ENCODE measurements around the gene ZMAT3. TPM values are rescaled to one million over a fixed set of nuclear protein-coding genes. Genes with fewer than 3 reads are reported as not detected.
"Not testable (repeated sequence)": the region's sequence is repeated elsewhere in the genome, so short reads cannot be mapped to it uniquely, and the experiment has no call there.

Gene ZMAT3
- total and polyA plus RNA-seq, 4 experiments from 2014 or later: 13.7 to 20.5 (median 19.3) TPM

DNA sequence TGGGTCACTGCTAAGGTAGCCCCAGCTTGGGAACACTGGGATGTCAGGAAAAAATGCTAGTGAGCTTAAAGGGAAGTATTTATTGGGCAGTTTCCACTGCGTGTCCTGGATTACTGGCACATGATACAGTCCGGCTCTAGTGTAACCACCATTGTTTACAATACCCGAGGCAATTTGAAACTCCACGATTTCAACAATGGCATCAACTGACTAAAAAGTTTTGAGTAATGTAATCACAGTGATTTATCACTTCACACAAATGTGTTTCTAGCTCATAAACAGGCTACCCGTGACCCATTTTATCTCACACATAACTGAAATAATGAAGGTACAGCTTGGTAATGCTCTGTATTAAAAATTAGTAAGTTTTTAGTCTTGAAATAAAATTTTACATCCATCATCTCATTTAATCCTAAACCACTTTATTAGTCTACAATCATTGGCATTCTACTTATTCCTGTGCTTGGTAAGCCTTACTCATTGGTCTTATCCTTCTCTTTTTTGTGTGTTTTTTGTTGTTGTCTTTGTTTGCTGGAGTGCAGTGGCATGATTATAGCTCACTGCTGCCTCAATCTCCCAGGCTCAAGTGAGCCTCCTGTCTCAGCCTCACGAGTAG, 7.6 kb downstream of the ZMAT3 start:
- Histone ChIP-seq H3K4me1 (ENCODE audit: insufficient read depth, low read length) (peaks cover 13% of the 10 kb centered on the region), H3K9me3 (ENCODE audit: control insufficient read depth in 1 of 2, low read length in 2 of 2) (no peaks in the 10 kb centered on the region), H3K4me3 (ENCODE audit: low read length in 2 of 2) (no peak overlapping the region), H3K27ac (ENCODE audit: low read depth, low read length) (no peak overlapping the region), H3K27me3 (ENCODE audit: insufficient read depth, low read length) (no peaks in the 10 kb centered on the region), H3K36me3 (ENCODE audit: insufficient read depth, low read length) (peaks cover 5% of the 10 kb centered on the region)
- DNase-seq: no peak
- H3K36me3 Mint-ChIP-seq: peaks cover 37 to 48% of the 10 kb centered on the region in 2 donors
- peak overlapping the region in 2 of 7 donors; percentile 1 to 7 for H3K27ac Mint-ChIP-seq
- no peaks in the 10 kb centered on the region for H3K9me3 Mint-ChIP-seq
- CTCF ChIA-PET (ENCODE audit: partially characterized antibody): interaction anchor here (1.1 to 1.7 kb wide), 5 partner anchors 10 to 258 kb away, joined by 3 to 5 read pairs (median 3); no protein-coding TSS in a partner anchor
- no peaks in the 10 kb centered on the region for H3K27me3 Mint-ChIP-seq
- POLR2A ChIA-PET (ENCODE audit: partially characterized antibody): interaction anchor here (0.7 kb wide), 1 partner anchor 43 kb away, joined by 3 read pairs; no protein-coding TSS in a partner anchor
- H3K4me1 Mint-ChIP-seq: peaks cover 29 to 49% (median 37%) of the 10 kb centered on the region in 4 donors
- intact Hi-C loops (cut with micrococcal nuclease): no loop called here
- no peak overlapping the region for H3K4me3 Mint-ChIP-seq

DNA sequence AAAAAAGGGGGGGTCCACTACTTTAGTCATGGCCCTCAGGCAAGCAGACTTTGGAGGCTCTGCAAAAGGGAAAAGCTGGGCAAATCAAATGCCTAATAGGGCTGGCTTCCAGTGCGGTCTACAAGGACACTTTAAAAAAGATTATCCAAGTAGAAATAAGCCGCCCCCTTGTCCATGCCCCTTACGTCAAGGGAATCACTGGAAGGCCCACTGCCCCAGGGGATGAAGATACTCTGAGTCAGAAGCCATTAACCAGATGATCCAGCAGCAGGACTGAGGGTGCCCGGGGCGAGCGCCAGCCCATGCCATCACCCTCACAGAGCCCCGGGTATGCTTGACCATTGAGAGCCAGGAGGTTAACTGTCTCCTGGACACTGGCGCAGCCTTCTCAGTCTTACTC, 15.3 kb downstream of the ZMAT3 start:
- H3K4me3 ChIP-seq (ENCODE audit: low read length in 2 of 2): no peak overlapping the region
- no peaks in the 10 kb centered on the region for H3K27me3 Mint-ChIP-seq
- ChIA-PET POLR2A (ENCODE audit: partially characterized antibody) (no interaction called here), CTCF (ENCODE audit: partially characterized antibody) (no interaction called here)
- H3K27ac Mint-ChIP-seq: peak overlapping the region in 1 of 7 donors; percentile 75
- peaks cover 0 to 5% (median 0%) of the 10 kb centered on the region in 8 donors for H3K9me3 Mint-ChIP-seq
- no peak overlapping the region for H3K4me3 Mint-ChIP-seq
- H3K27ac ChIP-seq (ENCODE audit: low read depth, low read length): no peak overlapping the region
- peaks cover 21 to 36% (median 24%) of the 10 kb centered on the region in 4 donors for H3K4me1 Mint-ChIP-seq
- H3K27me3 ChIP-seq (ENCODE audit: insufficient read depth, low read length): no peaks in the 10 kb centered on the region
- no peaks in the 10 kb centered on the region for H3K36me3 ChIP-seq (ENCODE audit: insufficient read depth, low read length)
- no peaks in the 10 kb centered on the region for H3K4me1 ChIP-seq (ENCODE audit: insufficient read depth, low read length)
- H3K9me3 ChIP-seq (ENCODE audit: control insufficient read depth in 1 of 2, low read length in 2 of 2): no peaks in the 10 kb centered on the region
- H3K36me3 Mint-ChIP-seq: peaks cover 34 to 35% of the 10 kb centered on the region in 2 donors
- no peak for DNase-seq
- intact Hi-C loops (cut with micrococcal nuclease): no loop called here

DNA sequence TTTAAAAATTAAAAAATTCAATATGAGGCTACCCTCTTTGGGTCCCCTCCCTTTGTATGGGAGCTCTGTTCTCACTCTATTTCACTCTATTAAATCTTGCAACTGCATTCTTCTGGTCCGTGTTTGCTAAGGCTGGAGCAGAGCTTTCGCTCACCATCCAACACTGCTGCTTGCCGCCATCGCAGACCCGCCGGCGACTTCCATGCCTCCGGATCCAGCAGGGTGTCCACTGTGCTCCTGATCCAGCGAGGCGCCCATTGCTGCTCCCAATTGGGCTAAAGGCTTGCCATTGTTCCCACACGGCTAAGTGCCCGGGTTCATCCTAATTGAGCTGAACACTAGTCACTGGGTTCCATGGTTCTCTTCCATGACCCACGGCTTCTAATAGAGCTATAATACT, 17.0 kb downstream of the ZMAT3 start:
- CTCF ChIA-PET (ENCODE audit: partially characterized antibody); H3K27me3 ChIP-seq (ENCODE audit: insufficient read depth, low read length); H3K27ac Mint-ChIP-seq; H3K4me1 ChIP-seq (ENCODE audit: insufficient read depth, low read length); H3K9me3 ChIP-seq (ENCODE audit: control insufficient read depth in 1 of 2, low read length in 2 of 2); H3K4me3 ChIP-seq (ENCODE audit: low read length in 2 of 2); H3K27me3 Mint-ChIP-seq; H3K27ac ChIP-seq (ENCODE audit: low read depth, low read length); H3K36me3 ChIP-seq (ENCODE audit: insufficient read depth, low read length); H3K4me3 Mint-ChIP-seq; DNase-seq; intact Hi-C loops (cut with micrococcal nuclease); H3K9me3 Mint-ChIP-seq: not testable (repeated sequence)
- Mint-ChIP-seq H3K4me1 (peaks cover 21 to 42% (median 24%) of the 10 kb centered on the region in 4 donors), H3K36me3 (peaks cover 26 to 32% of the 10 kb centered on the region in 2 donors)
- POLR2A ChIA-PET (ENCODE audit: partially characterized antibody): interaction anchor here (1.7 kb wide), 1 partner anchor 17 kb away, joined by 7 read pairs; no protein-coding TSS in a partner anchor

DNA sequence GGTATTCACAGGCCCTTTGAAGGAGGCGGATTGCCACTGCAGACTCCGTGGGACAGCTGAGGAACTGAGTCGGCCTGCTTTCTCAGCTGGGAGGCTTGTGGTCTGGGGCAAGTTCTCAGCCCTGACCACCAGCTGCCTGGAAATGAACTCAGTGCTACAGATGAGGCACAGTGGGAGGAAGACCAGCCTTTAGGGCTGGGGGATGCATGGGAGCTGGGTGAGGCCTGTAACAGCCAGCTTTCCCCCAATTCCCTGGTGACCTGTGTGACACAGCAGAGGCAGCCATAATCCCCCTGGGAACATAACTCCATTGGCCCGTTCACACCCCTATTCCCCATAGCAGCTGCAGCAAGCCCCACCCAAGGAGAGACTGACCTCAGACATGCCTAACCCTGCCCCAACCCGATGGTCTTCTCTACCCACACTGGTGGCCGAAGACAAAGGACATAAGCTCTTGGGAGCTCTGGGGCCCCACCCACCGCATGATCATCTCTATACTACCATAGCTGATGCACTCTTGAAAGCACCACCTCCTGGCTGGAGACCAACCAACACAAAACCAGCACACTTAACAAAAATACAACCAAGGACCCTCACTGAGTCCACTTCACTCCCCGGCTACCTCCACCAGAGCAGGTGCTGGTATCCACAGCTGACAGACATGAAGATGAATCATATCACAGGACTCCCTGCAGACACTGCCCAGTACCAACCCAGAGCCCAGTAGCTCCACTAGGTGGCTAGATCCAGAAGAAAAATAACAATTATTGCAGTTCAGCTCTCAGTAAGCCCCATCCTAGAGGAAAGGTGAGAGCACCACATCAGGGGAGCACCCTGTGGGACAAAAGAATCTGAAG, 24.9 kb downstream of the ZMAT3 start:
- Mint-ChIP-seq H3K9me3 (peaks cover 0 to 13% (median 2%) of the 10 kb centered on the region in 8 donors), H3K4me3 (no peak overlapping the region), H3K27ac (peak overlapping the region in 2 of 7 donors; percentile 31 to 48), H3K27me3 (no peaks in the 10 kb centered on the region), H3K4me1 (peaks cover 26 to 55% (median 38%) of the 10 kb centered on the region in 4 donors), H3K36me3 (peaks cover 13 to 25% of the 10 kb centered on the region in 2 donors)
- DNase-seq: no peak
- no peaks in the 10 kb centered on the region for H3K9me3 ChIP-seq (ENCODE audit: control insufficient read depth in 1 of 2, low read length in 2 of 2)
- peaks cover 6% of the 10 kb centered on the region for H3K4me1 ChIP-seq (ENCODE audit: insufficient read depth, low read length)
- intact Hi-C loops (cut with micrococcal nuclease): no loop called here
- POLR2A ChIA-PET (ENCODE audit: partially characterized antibody): interaction anchor here (0.9 to 1.9 kb wide), 2 partner anchors 9 to 24 kb away, joined by 3 to 6 read pairs; no protein-coding TSS in a partner anchor
- CTCF ChIA-PET (ENCODE audit: partially characterized antibody): interaction anchor here (0.7 to 1.5 kb wide), 3 partner anchors 18 to 52 kb away, joined by 3 to 9 read pairs (median 3); no protein-coding TSS in a partner anchor
- H3K27ac ChIP-seq (ENCODE audit: low read depth, low read length): no peak overlapping the region
- H3K36me3 ChIP-seq (ENCODE audit: insufficient read depth, low read length): no peaks in the 10 kb centered on the region
- H3K27me3 ChIP-seq (ENCODE audit: insufficient read depth, low read length): no peaks in the 10 kb centered on the region
- H3K4me3 ChIP-seq (ENCODE audit: low read length in 2 of 2): no peak overlapping the region

DNA sequence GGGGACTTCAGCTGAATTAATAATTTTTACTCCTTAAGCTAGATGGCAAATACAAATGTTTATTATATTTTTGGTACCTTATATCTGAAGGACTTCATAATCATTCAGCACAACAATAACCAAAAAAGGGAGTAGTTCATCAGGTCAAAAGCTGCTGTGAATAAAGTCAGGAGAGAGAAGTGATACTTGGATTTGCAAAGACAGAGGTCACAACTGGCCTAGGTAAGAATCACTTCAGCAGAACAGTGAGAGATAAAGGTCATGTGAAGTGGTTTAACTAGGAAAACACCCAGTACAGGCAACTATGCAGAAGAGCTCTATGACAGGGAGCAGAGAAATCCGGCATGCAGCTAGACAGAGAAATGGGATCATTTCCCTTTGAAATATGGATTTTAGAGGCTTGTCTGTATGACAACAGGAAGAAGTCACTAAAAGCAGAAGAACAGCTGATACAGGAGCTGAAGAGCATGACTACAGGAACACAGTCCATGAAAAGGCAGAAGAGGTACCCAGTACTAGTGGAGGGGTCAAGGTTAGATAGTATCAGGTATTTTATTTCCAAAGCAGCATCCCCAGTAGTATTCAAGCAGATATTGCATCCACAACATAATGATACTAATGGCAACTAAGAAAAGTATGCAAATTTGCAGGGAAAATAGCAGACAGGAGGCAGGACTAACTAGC, 25.7 kb downstream of the ZMAT3 start:
- POLR2A ChIA-PET (ENCODE audit: partially characterized antibody): interaction anchor here (0.9 to 1.9 kb wide), 2 partner anchors 9 to 25 kb away, joined by 3 to 6 read pairs; no protein-coding TSS in a partner anchor
- CTCF ChIA-PET (ENCODE audit: partially characterized antibody): interaction anchor here (1.5 kb wide), 1 partner anchor 23 kb away, joined by 9 read pairs; no protein-coding TSS in a partner anchor
- H3K4me3 Mint-ChIP-seq: peak overlapping the region in 1 of 8 donors; percentile 2
- intact Hi-C loops (cut with micrococcal nuclease): no loop called here
- Histone ChIP-seq H3K9me3 (ENCODE audit: control insufficient read depth in 1 of 2, low read length in 2 of 2) (no peaks in the 10 kb centered on the region), H3K36me3 (ENCODE audit: insufficient read depth, low read length) (no peaks in the 10 kb centered on the region), H3K27ac (ENCODE audit: low read depth, low read length) (no peak overlapping the region), H3K4me1 (ENCODE audit: insufficient read depth, low read length) (peaks cover 6% of the 10 kb centered on the region), H3K27me3 (ENCODE audit: insufficient read depth, low read length) (no peaks in the 10 kb centered on the region), H3K4me3 (ENCODE audit: low read length in 2 of 2) (no peak overlapping the region)
- H3K27me3 Mint-ChIP-seq: no peaks in the 10 kb centered on the region
- H3K36me3 Mint-ChIP-seq: peaks cover 15 to 28% of the 10 kb centered on the region in 2 donors
- DNase-seq: no peak
- peak overlapping the region in 6 of 7 donors; percentile 6 to 60 (median 40) for H3K27ac Mint-ChIP-seq
- peaks cover 27 to 57% (median 42%) of the 10 kb centered on the region in 4 donors for H3K4me1 Mint-ChIP-seq
- peaks cover 0 to 13% (median 3%) of the 10 kb centered on the region in 8 donors for H3K9me3 Mint-ChIP-seq

DNA sequence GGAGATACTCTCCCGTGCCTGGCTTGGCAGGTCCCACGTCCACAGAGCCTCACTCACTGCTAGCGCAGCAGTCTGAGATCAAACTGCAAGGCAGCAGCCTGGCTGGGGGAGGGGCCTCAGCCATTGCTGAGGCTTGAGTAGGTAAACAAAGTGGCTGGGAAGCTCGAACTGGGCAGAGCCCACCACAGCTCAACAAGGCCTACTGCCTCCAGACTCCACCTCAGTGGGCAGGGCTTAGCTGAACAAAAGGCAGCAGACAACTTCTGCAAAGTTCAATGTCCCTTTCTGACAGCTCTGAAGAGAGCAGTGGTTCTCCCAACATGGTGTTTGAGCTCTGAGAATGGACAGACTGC, 32.7 kb downstream of the ZMAT3 start:
- H3K9me3 Mint-ChIP-seq: peaks cover 0 to 20% (median 2%) of the 10 kb centered on the region in 8 donors
- H3K27me3 ChIP-seq (ENCODE audit: insufficient read depth, low read length); H3K9me3 ChIP-seq (ENCODE audit: control insufficient read depth in 1 of 2, low read length in 2 of 2); H3K4me3 ChIP-seq (ENCODE audit: low read length in 2 of 2); H3K27ac ChIP-seq (ENCODE audit: low read depth, low read length); H3K27me3 Mint-ChIP-seq; H3K36me3 ChIP-seq (ENCODE audit: insufficient read depth, low read length): not testable (repeated sequence)
- peak overlapping the region in 4 of 7 donors; percentile 2 to 58 (median 38) for H3K27ac Mint-ChIP-seq
- CTCF ChIA-PET (ENCODE audit: partially characterized antibody): interaction anchor here (1.4 to 3.2 kb wide), 2 partner anchors 23 to 32 kb away, joined by 4 to 29 read pairs; no protein-coding TSS in a partner anchor
- peaks cover 12 to 22% of the 10 kb centered on the region in 2 donors for H3K36me3 Mint-ChIP-seq
- intact Hi-C loops (cut with micrococcal nuclease): loop anchor here (5.0 kb wide), 1 partner anchor 33 kb away; the partner anchor contains the start of gene ZMAT3
- POLR2A ChIA-PET (ENCODE audit: partially characterized antibody): interaction anchor here (1.6 to 3.8 kb wide), 5 partner anchors 14 to 109 kb away, joined by 4 to 44 read pairs (median 14); partner anchors contain the start of genes PIK3CA and ZMAT3
- peak overlapping the region in 6 of 8 donors; percentile 13 to 79 (median 61) for H3K4me3 Mint-ChIP-seq
- peak in 1 of 5 donors; percentile 21 for DNase-seq
- peaks cover 11 to 26% (median 21%) of the 10 kb centered on the region in 4 donors for H3K4me1 Mint-ChIP-seq
- H3K4me1 ChIP-seq (ENCODE audit: insufficient read depth, low read length): peaks cover 43% of the 10 kb centered on the region
